Testis (tissue), 2 donors: ENCODE results near the gene HLA-DPA1.

Experiments used
- CTCF ChIP-seq, 3 experiments: fragments of 450-650 bp in 2 of 3; fragments of 200-600 bp in 1 of 3; sonication (generic) in 1 of 3; IDR thresholded peaks; one replicate each; pipeline ENCODE4 v1.5.1; 2016 to 2019; ENCODE audit warnings: antibody characterized with exemption in 3 of 3, mild to moderate bottlenecking in 2 of 3, moderate library complexity in 1 of 3
- POLR2A ChIP-seq: fragments of 450-650 bp; IDR thresholded peaks from one replicate; pipeline ENCODE4 v1.6.1; 2017; ENCODE audit warnings: antibody characterized with exemption, mild to moderate bottlenecking, moderate library complexity

- TF ChIP-seq POLR2A (no peak), CTCF (IDR thresholded peaks at IDR 0.05) (no peak)
Measured at GRCh38 chr6:33061987-33062386, 11.5 kb downstream of the HLA-DPA1 start.
